GM10248 (cell line): ENCODE results near the gene ACD.
A peak's percentile ranks its signal among the peaks of the same experiment; 100 is the strongest.

Experiments used
- CTCF ChIA-PET: fragments of 300-600 bp; sonication (Branson Sonifier 250); formaldehyde crosslinking; extraction: SDS; loops from one replicate; lab custom pipeline; 2021; ENCODE audit warnings: antibody characterized with exemption; lab: Yijun Ruan, JAX
- POLR2A ChIA-PET: fragments of 350-650 bp; sonication (Branson Sonifier 250); formaldehyde crosslinking; extraction: SDS; loops from one replicate; lab custom pipeline; 2020; ENCODE audit warnings: antibody characterized with exemption; lab: Yijun Ruan, JAX
- DNase-seq: peaks from one replicate; pipeline ENCODE4 v3.0.0; 2012; ENCODE audit errors: extremely low spot score
- CTCF ChIP-seq: IDR thresholded peaks from 2 replicates; pipeline ENCODE4 v1.5.1; 2012; ENCODE audit warnings: mild to moderate bottlenecking, low read depth; ENCODE audit errors: extremely low read depth, missing control alignments, control extremely low read depth

Gene ACD

DNA sequence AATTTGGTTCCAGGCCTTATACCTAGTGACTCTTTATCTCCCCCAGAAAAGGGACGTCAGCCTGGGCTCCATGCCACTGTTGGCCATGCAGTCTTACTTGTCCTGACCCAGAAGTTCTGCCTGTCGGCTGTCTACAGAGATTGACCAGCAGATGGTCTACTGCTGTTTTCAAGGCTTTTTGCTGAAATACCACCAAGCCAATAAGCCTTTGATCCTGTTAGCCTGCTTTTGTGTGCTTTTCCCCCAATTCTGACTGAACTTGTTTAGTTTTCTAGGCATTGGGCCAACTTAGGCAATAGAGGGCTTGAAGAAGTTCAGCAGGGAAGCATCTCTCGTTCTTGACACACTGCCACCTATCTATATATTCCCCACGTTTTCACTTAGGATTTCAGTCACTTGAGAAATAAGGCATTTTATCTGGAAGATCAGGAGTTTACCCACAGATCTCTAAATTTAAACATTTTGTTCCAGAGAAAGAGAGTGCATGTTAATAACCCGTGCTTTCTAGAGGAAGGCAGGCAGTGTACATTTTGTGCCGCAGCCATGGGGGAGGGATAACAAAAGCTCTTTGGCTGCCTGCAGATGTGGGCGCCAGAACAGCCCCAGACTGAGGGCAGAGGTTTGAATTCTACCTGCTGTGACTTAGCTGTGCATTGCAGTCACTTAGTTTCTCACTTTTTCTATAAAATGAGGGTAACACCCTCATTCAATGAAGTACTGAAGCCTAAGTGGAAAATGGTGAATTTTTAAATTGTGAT is 27.5 kb downstream of the ACD start:
- ChIA-PET CTCF (interaction anchor here (0.8 to 3.0 kb wide), 7 partner anchors 13 to 139 kb away, joined by 3 to 14 read pairs (median 8); partner anchors contain the start of genes CARMIL2 and CTCF), POLR2A (no interaction called here)
- no peak for DNase-seq
- TF ChIP-seq CTCF, result no peak

- POLR2A ChIA-PET, result no interaction called here
These were observed 31.8 kb downstream of the ACD start for GRCh38 chr16:67628216-67628615.

DNA sequence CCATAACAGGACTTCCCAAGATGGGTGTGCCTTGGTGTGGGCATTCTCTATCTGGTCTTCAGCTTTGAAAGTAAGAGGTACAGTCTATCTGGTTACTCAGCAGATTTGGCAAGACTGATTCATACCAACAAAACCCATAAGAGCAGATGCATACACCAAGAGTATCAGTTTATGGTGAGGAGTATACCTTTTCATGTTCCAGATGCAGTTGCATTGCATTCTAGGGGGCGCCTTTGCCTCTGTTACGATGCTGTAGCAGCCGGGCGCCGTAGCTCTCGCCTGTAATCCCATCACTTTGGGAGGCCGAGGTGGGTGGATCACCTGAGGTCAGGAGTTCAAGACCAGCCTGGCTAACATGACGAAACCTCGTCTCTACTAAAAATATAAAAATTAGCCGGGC is 46.3 kb downstream of the ACD start:
- peak; percentile 13 for TF ChIP-seq CTCF
- ChIA-PET POLR2A (interaction anchor here (0.7 kb wide), 1 partner anchor 63 kb away, joined by 5 read pairs; no protein-coding TSS in a partner anchor), CTCF (interaction anchor here (1.1 to 2.6 kb wide), 8 partner anchors 9 to 203 kb away, joined by 3 to 8 read pairs (median 4); partner anchors contain the start of gene CARMIL2)
- no peak for DNase-seq

More at GRCh38 chr16:67628216-67628615, 31.8 kb downstream of the ACD start:
- no peak for DNase-seq
- CTCF ChIA-PET, result interaction anchor here (1.0 kb wide), 1 partner anchor 81 kb away, joined by 3 read pairs; no protein-coding TSS in a partner anchor
- TF ChIP-seq CTCF, result no peak

DNA sequence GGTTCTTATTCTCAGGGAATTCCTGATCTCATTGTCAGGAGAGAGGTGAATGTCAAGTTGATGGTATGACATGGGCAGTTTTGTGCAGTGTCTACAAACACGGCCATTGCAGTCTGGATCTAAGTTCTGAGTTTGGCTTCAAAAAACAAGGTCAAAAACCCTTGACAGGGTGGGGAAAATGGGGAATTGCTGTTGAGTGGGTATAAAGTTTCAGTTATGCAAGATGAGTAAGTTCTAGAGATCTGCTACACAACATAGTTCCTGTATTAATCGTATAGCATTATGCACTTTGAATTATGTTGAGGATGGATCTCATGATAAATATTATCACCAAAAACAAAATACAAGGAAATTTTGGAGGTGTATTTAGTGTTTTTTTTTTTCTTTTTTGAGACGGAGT is 51.7 kb downstream of the ACD start:
- POLR2A ChIA-PET, result interaction anchor here (0.6 kb wide), 1 partner anchor 62 kb away, joined by 4 read pairs; no protein-coding TSS in a partner anchor

More for the DNA sequence above, 51.7 kb downstream of the ACD start:
- DNase-seq, result peak; percentile 36
- CTCF ChIA-PET, result interaction anchor here (1.1 to 1.6 kb wide), 2 partner anchors 37 to 61 kb away, joined by 3 to 4 read pairs; partner anchors contain the start of gene CARMIL2
- no peak for TF ChIP-seq CTCF
